Keratinocyte (primary cell): ENCODE results near the gene CACNG7.

Experiments
- EZH2 ChIP-seq: IDR thresholded peaks from one replicate; pipeline ENCODE4 v1.6.1; 2012; ENCODE audit warnings: inconsistent platforms, mild to moderate bottlenecking, low read length, moderate library complexity
- TF ChIP-seq, protein P1 (sequence below), 3 experiments: IDR thresholded peaks in 1 of 3; conservative IDR thresholded peaks in 1 of 3; optimal IDR thresholded peaks in 1 of 3; 2 replicates in 2 of 3; 3 replicates in 1 of 3; pipeline versions ENCODE3 to v1.5.1; 2011; ENCODE audit warnings: low read length in 3 of 3, mild to moderate bottlenecking in 3 of 3, moderate library complexity in 2 of 3, control low read depth in 1 of 3, inconsistent platforms in 1 of 3; ENCODE audit not compliant: insufficient read depth in 2 of 3; ENCODE audit errors: extremely low read depth in 1 of 3

- TF ChIP-seq, protein P1, sequence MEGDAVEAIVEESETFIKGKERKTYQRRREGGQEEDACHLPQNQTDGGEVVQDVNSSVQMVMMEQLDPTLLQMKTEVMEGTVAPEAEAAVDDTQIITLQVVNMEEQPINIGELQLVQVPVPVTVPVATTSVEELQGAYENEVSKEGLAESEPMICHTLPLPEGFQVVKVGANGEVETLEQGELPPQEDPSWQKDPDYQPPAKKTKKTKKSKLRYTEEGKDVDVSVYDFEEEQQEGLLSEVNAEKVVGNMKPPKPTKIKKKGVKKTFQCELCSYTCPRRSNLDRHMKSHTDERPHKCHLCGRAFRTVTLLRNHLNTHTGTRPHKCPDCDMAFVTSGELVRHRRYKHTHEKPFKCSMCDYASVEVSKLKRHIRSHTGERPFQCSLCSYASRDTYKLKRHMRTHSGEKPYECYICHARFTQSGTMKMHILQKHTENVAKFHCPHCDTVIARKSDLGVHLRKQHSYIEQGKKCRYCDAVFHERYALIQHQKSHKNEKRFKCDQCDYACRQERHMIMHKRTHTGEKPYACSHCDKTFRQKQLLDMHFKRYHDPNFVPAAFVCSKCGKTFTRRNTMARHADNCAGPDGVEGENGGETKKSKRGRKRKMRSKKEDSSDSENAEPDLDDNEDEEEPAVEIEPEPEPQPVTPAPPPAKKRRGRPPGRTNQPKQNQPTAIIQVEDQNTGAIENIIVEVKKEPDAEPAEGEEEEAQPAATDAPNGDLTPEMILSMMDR (optimal IDR thresholded peaks at IDR 0.05 in 1 of 3, IDR thresholded peaks at IDR 0.05 in 1 of 3, conservative IDR thresholded peaks at IDR 0.05 in 1 of 3; ENCODE audit: extremely low read depth in 1 of 3, insufficient read depth in 2 of 3, low read length in 3 of 3) = no peak
- TF ChIP-seq EZH2 = no peak
Observed at GRCh38 chr19:53894707-53895106, 14.4 kb upstream of the CACNG7 start.
